Fibroblast of the aortic adventitia (primary cell): ENCODE data around the gene SPOCD1. TPM values are rescaled to one million over a fixed set of nuclear protein-coding genes. Genes with fewer than 3 reads are reported as not detected.

ENCODE experiments used
- DNase-seq: peaks from one replicate; pipeline ENCODE4 v3.0.0-alpha.2; 2010; ENCODE audit warnings: low read depth
- H3K4me3 ChIP-seq: 2 replicates; pipeline ENCODE4 v1.5.1; 2011; ENCODE audit warnings: low read depth, mild to moderate bottlenecking, control low read depth, low read length, moderate library complexity
- CTCF ChIP-seq: IDR thresholded peaks from 2 replicates; pipeline ENCODE4 v1.5.1; 2011; ENCODE audit warnings: mild to moderate bottlenecking, low read length, control low read depth, inconsistent platforms; ENCODE audit not compliant: insufficient read depth
- total RNA-seq: library from RNA; depleted of rRNA; stranded (reverse); fragments of >200 nt; gene quantifications from 2 replicates; pipeline ENCODE4 v1.2.3, GENCODE V29; 2012; ENCODE audit warnings: low replicate concordance

Gene SPOCD1
- total RNA-seq, 1 donor, result 37.2 TPM

DNA sequence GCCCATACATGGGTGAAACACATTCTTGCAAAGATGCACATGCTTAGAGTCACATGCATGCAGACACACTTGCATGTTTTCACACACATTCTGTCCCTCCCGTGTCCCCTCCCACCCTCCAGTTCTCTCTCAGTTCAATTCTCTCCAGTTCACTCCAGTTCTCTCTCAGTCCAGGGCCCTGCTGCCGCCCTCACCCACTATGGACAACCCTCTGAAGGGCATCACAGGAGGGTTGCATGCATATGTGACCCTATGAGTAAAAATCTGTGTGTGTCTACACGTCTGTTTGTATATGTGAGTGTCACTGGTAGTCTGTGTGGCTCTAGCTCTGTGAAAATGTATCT is 29.9 kb downstream of the SPOCD1 start:
- no peak for TF ChIP-seq CTCF
- no peak for DNase-seq
- H3K4me3 ChIP-seq, result no peak overlapping the region

GRCh38 chr1:31785020-31785946 is 30.5 kb downstream of the SPOCD1 start:
- H3K4me3 ChIP-seq, result no peak overlapping the region
- no peak for TF ChIP-seq CTCF
- DNase-seq, result no peak

- no peak for TF ChIP-seq CTCF
- no peak for DNase-seq
- H3K4me3 ChIP-seq, result no peak overlapping the region
Observed at GRCh38 chr1:31784356-31785019, 31.3 kb downstream of the SPOCD1 start.

GRCh38 chr1:31783846-31784245 is 32.0 kb downstream of the SPOCD1 start:
- no peak for TF ChIP-seq CTCF
- no peak for DNase-seq
- no peak overlapping the region for H3K4me3 ChIP-seq

DNA sequence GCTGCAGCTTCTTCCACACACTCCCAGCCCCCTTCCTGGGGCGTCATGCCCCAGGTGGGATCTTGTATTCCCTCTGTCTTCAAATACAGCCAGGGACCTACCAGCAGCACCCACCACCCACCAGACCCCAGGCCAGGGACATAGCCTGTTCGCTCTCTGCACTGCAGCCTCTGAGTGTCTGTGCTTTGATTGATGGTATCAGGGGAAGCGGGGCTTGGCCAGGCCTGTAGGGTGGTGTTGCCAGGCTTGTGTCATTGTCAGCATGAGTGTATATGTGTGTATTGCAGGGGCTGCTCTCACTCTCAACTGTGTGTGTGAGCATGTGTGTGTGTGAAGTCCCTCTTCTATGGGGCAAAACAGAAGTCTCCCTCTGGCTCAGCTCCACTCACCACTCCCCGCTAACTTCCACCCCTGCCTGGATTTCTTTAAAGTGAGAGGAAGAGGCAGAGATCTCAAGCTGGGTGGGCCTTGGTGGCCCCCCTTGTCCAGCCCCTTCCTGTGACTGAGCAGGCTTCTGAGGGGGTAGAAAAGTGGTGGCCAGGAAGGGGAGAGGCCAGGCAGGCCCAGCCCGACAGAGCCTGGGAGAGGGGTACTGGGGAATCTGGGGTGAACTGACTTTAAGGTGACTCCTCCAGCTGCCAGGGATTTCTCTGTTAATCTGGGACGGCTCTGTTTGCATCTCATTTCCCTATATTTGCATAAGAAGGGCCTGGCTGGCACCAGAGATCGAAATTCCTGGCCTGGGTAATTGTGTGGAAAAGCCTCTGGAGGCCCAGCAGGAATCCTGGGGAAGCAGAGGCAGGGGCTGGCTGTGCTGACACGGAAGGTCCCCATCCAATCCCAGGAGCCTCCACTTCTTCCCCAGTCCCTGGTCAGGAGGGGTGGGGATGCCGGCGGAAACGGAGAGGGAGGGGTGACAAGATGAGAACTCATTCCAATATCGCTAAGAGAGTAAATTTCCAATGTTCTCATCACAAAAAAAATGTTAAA is 33.1 kb downstream of the SPOCD1 start:
- peak; percentile 33 for DNase-seq
- no peak overlapping the region for H3K4me3 ChIP-seq
- no peak for TF ChIP-seq CTCF

DNA sequence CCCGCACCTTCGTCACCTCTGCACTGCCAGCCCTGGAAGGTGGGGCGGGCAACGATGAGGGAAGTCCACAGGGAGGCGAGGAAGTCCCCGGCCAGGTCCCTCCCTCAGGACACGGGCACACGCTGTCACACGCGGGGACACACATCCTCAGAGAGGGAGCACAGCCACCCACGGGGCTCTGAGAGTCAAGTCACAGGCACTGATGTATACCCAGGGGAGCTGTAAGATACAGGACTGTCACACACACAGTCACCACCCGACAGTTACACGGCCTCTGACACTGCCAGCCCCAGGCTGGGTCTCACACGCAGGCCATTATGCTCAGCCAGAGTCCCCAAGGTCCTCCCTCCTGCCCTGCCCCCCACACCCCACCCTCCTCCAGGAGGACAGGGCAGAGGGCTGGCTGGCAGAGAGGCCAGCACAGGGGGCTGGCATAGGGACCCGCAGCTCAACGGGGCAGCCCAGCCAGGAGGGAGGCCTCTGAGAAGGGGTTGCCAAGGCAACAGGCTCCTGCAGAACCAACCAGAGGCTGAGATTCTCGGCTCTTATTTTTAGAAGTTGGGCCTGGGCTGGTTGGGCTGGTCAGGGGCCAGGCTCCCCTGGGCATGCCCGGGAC is 34.0 kb downstream of the SPOCD1 start:
- peak; percentile 33 for DNase-seq
- TF ChIP-seq CTCF, result no peak
- H3K4me3 ChIP-seq, result no peak overlapping the region
